NCI-H1105 treated with DMSO at 0.1 percent for 48 hours (cell line): ENCODE results near the gene ARHGAP10.
A peak's percentile ranks its signal among the peaks of the same experiment; 100 is the strongest.

Experiments used
- DNase-seq: peaks from one replicate; lab custom pipeline; 2025; lab: John Stamatoyannopoulos, UW

Gene ARHGAP10

DNA sequence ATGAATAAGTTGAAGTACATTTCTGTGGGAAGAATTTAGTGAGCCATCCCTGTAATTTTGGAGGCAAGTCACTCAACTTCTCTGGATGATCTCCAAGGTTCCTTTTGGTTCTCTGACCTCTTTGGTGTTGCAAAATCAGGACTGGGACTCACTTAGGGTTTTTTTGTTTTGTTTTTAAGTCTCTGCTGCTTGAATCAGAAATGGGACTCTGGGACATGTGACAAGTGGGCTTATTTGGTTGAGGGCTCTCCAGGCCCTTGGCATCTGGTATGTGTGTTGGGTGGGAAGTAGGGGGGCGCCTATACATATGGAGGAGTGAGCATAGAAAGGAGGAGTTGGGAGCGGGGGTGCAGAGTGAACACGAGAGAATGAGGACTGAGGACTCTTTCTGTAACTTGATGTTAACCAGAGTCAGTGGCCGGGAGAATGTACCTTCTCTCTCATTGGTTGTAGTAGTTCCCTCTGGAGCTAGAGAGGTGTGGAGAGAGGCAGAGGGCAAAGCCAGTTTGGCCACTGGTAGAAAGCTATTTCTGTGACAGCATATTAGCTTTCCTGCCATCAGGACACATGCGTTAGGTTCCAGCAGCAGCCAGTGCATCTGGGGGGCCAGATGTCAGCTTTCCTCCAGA lies 1.9 kb downstream of the ARHGAP10 start:
- DNase-seq = no peak

DNA sequence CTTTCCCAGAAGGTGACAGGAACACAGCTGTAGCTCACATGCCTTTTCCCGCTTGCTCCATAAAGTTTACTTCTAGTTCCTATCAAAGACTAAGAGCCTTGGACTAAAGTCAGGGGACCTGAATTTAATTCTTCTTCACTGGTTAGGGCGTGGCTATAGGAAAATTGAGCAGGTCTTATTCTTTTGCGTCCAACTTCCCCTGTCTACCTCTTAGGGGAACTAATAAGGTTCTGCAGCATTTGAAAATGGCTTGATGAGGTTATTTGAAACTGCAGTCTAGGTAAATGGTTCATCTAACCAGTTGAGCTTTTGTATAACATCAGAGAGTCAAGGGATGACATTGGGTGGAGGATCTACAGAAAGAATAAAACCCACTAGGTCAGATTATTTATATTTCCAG lies 2.6 kb downstream of the ARHGAP10 start:
- no peak for DNase-seq

DNA sequence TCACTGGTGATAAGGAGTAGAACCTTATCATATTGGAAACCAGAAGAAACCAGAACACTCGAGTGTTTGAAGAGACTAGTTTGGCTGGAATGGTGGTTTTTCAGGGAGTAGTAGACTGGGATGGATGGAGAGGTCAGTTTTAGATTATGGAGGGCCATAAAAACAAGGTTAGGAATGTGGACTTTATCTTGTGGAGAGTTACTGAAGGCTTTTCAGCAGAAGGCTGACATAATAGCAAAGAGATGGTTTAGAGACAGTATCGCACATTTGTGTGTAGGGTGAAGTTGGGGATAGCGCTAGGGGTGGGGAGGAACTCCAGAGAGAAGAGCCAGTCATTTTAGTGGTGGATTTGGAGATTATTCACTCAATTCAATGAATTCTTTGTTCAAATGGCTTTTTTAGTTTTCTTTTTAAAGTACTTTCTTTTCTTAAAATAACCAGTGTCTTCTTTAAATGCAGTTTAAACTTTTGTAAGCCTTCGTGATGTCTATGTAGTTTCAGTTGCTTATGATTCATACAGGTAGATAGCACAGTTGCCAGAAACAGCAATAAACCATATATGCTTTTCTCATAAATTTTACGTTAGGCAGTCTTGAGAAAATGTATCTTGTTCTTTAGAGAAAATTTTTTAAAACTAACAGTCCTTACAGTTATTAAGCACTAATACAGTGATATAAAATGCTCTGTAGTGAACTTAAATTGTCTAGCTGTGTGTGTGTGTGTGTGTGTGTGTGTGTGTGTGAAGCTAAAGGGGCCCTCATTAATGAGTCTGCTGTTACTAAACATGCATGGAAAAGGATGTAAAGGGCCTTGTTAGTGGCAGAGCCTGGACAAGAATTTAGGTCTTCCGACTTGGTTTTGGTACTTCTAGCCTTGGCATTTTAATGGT lies 3.8 kb downstream of the ARHGAP10 start:
- DNase-seq = no peak

DNA sequence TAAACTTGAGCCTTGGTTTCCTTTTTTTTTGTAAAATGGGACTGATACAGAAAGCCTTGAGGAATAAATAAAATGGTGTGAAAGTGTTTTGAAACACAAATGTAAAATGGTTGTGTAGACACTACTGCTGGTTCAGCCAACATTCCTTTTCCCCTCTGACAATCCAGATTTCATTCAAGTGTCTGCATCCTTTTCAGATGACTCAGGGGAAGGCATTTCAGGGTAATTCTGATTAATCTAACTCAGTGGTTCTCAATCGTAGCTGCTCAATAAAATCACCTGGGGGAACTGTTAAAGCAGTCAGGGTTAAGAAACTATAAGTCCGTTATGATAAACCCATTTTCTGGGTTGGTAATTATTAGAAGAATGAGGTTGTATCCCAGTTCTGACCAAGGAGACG lies 4.6 kb downstream of the ARHGAP10 start:
- DNase-seq = no peak

DNA sequence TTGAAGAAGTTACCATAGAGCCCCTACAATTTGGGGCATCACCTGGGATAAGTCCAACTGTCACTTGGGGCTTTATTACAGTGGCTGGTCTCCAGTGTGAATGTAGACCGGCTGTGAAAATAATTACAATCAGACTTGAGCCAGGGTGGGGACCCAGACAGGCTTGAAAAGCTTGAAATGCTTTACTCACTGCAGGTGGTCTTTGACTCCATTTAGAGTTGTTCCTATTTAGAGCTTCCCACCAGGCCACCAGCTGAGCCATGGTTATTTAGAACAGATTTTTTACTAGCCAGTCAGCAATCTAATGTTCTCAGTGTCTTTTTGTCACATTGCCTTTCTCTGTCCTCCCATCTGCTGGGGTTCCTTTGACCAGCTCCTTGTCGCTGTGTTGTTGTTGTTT lies 5.7 kb downstream of the ARHGAP10 start:
- DNase-seq = no peak

DNA sequence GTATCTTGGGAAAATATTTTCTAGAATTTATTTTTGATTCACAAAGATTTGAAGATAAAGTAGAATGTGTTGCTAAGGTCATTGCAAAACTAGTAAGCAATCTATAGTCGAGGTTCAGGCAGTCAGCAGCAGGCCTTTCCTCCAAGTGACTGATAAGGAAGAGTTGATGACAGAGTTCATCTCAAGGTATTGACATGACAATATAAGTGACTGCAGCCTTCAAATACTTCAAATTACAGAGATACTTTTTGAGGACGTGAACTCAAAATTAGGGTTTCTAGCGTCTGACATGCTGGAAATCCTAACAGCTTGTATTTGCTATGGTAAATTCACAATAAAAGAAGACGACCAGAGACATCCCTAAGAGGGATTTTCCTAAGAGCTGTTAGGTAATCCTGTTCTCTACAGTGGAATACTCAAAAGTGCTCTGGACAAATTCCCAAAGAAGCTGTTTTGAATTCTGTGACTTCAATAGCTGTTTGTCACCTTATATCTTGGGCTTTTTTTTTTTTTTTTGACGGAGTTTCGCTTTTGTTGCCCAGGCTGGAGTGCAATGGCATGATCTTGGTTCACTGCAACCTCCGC lies 7.4 kb downstream of the ARHGAP10 start:
- DNase-seq = no peak

DNA sequence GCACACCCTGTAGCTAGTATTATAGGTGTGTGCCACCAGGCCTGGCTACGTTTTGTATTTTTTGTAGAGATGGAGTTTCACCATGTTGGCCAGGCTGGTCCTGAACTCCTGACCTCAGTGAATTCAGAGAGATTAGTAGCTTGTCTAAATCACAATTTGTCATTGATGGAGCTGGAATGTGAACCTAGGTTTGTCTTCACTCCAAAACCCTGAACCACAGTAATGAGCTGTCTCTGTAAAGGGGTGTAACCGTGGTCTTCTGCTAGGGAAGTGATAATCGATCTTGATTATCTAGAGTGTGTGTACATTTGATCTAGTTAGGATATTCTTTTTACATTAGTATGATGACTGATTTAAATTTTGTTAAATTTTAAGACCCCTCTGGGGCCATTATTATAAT lies 8.3 kb downstream of the ARHGAP10 start:
- DNase-seq = no peak

DNA sequence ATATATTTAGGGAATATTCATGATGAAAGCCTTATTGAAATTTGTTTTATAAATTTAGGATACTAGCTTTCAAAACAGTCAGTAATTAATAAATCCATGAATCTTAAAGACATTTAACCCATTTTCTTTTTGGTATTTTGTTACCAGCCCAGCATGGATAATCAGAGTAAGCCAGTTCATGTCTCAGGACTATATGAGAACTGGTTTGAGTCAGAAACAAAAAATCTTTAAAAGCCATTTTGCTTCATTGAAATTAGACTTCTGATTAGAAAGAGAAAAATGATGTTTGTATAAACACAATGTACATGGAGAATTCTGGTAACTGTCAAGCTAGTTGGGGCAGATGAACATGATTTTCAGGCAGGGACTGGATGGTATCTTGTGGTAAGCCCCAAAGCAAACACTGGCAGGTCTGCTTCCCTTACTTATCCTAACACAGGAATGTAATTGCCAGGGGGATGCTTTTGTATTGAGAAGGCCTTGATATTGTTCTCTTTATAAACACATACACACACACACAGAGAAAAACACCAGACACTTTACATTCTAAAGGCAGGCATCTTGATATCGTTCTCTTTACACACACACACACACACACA lies 9.4 kb downstream of the ARHGAP10 start:
- no peak for DNase-seq

DNA sequence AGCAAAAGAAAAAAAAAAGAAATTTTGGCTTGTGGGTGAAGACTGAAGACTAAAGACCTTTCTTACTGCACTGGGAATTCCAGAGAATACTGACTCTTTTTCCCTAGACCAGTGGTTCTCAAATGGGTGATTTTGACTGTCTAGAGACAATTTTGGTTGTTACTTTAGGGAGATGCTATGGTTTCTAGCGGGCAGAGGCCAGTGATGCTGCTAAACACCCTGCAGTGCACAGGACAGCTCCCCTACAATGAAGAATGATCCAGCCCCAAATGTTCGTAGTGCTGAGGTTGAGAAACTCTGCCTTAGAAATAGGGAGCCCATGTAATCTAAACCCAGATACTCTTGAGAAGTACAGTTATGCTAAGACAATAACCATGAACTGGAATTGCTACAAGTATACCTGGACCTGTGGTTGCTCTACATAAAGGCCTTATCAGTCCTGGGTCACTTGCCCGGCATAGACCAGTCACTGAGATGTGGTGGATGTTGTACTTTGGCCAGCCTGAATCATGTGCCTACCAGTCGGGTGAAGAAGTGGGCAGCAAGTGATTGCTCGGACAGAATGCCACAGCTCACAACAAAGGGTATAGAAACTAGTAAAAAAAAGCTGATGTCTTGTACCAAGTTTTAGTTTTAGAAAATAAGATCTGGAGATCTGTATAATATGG lies 16.0 kb downstream of the ARHGAP10 start:
- no peak for DNase-seq

DNA sequence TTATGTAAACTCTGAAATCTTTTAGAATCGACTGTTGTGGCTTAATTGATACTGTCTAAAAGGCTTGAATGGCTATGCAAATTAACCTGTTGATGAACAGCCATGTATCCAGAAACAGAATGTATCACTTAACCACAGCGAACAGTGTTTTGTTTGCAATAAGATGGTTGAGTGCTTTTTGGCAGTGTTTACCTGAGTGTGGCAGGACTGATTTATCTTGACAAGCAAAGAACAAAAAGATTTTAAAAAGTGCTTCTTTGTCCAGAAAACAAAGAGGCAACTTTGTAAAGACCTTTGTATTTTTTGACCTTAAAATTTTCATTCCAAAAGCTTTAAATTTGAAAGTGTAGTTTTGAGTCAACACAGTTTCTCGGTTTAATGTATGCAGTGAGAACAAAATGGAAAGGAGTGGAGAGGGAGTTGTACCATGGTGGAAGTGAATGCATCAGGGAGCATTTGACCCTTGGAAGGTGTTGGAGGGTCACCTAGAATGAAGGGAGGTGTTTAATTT lies 18.0 kb downstream of the ARHGAP10 start:
- DNase-seq = peak; percentile 63

DNA sequence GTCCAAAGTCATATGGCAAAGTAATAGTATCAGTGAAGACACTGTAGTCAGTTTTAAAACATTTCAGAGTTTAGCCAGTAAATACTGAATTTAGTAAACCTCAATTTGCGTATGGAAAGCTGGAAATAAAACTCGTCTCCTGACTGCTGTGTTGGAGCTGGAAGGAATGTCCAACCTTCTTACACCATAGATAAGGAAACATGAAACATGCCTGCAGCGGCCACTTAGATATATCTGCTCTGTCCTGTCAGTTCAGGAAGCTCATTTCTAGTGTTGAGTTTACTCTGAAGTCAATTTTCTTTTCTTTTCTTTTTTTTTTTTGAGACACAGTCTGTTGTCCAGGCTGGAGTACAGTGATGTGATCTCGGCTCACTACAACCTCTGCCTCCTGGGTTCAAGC lies 21.2 kb downstream of the ARHGAP10 start:
- no peak for DNase-seq

DNA sequence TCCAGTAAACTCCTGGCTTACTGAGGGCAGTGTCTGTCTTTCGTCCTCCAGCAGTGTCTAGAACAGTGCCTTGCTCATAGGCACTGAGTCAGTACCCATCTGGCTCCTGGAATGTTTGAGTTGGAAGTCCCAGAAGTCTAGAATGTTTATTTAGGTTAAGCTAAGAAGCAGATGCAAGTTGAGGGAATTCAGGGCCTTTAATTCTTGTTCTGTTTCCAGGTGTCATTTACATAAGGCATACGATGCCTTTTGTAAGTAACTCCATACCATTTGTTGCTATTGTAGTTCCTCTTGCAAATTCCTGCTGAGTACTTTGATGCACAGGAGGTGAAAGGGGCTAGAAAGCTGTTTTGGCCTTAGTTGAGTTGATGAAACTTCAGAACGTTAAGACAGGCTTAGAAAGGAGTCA lies 22.2 kb downstream of the ARHGAP10 start:
- DNase-seq = no peak

DNA sequence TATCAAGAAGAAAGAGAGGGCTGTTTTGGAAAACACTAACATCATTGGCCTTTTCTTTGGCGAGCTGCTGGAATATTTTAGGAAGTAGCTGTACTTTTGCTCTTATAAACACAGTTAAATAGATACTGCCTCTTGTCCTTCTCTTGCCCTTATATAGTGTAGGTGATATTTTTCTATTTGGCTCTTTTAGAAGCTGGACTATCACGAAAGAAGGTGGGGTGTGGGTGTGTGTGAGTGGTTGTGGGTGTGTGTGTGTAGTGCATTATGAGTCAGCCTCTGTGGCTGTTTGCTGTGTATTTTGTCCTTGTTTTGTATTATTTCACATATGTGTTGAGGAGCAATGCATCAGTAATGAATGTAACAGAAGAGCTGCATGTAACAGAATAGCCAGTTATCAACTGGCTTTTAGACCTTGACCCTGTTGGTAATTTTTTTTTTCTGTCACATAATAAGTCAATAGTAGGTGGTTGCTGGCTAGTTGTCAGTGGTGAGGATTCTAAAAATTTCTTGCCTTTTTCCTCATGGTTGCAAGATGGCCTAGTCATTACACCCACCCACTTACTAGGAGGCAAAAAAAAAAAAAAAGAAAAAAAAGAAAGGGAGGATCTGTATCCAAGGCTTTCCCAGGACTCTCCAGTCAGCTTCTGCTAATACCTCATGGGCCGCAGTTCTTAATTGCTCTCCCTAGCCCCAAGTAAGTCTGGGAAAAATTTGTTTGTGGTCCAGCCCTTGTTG lies 23.8 kb downstream of the ARHGAP10 start:
- DNase-seq = no peak

DNA sequence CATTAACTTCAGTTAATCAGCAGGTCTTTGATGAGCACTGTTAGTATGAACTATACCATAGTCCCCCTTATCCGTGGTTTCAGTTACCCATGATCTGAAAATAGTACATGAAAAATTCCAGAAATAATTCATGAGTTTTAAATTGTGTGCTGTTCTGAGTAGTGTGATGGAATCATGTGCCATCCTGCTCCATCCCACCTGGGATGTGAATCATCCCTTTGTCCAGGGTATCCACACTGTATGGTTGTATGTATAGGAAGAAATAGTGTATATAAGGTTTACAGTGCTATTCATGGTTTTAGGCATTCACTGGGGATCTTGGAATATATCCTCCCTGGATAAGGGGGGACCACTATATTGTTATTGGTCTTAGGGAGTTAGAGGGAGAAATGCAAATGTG lies 24.5 kb downstream of the ARHGAP10 start:
- DNase-seq = no peak

DNA sequence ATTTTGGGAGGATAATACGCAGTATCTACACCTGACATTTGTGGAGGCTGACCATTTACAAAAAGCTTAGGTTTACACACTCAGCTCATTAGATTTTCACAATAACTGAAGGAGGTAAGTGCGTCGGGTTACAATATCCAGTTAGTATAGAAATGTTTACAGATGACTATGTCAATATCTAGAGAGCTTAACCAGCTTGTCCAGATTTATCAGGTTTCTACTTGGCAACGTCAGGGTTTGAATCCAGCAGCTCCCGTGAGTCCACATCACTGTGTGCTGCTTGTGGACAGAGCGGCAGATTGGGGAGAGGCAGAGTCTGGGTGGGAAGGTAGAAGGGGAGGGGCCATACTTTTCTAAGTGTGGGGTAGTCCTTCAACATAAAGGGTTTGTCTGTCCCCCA lies 28.3 kb downstream of the ARHGAP10 start:
- no peak for DNase-seq

DNA sequence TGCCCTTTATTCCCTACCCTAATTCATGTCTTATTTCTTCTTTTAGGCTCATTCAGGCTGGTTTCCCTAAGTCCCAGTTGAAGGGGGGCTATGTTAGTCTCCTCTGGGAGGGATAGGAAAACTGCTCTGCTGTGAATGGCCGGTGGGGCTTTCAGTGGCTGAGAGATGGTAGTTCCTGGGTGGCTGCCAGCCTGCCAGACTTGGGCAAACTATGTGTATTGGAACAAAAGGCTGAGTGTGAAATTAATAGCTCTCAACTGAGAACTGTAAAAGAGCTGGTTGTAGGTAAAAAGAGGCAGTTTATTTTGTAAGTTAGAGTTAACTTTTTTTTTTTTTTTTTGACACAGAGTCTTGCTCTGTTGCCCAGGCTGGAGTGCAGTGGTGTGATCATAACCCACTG lies 28.8 kb downstream of the ARHGAP10 start:
- DNase-seq = peak; percentile 56

DNA sequence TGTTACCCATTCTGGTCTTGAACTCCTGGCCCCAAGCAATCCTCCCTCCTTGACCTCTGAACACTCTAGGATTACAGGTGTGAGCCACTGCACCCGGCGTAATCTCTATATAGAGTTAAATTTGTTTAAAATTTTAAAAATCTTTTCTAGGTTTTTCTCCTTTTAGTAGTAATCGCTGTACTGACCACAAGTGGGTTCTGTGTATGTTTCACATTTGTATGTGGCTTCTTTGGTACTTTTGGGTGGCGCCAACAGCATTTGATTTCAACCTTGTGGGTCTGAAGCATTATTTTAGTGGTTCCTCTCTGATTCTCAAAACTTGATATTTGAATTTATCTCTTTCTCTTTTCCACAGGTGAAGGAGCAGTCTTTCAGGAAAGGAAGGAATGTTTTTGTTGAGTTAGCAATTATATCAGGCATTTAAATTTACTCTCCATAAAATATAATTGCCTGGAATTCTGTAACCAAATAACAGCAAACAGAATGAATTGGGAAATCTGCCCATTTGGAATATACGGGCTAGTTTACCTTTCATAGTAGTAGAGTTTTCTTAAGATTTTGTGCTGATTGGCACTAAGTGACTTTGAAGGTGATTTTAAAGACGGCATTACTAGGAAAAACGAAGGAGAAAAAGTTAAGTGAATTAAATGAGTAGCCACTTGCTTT lies 29.5 kb downstream of the ARHGAP10 start:
- peak; percentile 23 for DNase-seq

DNA sequence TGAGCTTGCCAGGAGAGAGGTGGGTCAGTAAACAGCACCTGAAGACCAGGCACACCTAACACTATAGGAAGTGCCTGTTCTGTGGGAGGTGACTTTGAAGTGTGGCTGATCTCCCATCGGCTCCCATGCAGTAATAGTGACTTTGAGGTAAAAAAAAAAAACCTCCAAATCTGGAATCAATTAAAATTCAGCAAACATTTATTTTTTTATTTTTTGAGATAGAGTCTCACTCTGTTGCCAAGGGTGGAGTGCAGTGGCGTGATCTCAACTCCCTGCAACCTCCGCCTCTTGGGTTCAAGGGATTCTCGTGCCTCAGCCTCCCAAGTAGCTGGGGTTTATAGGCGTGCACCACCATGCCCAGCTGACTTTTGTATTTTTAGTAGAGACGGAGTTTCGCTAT lies 32.4 kb downstream of the ARHGAP10 start:
- no peak for DNase-seq

DNA sequence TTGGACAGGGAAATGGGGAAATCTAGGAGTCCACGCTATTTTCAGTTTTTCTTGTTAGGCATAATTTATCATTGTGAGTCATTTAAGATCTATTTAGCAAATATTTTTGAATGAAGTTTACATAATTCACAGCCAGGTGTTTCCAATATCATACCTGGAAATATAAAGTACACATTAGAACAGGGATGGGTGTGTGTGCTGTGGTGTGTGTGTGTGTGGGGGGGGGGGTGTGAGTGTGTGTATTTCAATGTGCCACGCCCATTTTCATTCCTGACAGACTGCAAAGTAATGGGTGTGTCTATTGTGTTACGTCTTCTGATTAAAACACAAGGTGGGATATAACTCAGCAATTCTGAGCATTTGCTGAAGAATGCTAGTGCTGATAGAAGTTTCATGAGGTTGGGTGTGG lies 33.2 kb downstream of the ARHGAP10 start:
- no peak for DNase-seq

DNA sequence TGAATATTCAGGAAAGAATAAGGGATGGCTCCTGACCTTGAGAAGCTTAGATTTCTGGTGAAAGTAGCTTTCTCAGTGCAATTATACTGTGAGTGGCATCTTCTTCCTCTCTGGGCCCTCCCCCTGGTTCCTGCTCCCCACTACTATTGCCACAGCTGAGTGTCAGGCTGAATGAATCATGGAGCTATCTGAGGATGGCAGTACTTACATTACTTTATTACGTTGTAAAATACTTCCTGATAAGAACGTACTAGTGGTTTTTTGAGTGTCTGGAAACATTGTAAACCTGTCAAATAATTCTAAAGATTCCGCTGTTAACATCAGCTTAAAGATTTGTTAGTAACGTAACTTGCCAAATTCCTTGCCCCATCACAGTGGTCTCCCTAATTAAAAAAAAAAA lies 36.2 kb downstream of the ARHGAP10 start:
- DNase-seq = no peak

DNA sequence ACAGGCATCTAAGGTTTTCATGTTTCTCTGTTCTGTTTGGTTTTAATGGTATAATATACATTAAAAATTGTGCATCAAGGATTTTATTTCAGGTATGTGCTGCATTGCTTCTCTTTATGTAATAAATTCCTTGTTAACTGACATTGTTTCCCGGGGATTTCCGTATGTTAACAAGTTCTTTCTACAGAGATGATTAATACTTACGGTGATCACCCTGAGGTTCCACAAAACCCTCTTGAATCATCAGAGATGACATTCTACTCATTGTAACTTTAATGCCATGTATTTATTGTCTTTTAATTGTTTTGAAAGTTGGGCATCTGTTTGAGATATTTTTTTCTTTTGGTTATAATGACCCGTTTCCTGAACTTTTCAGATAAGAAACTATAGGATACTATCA lies 37.5 kb downstream of the ARHGAP10 start:
- no peak for DNase-seq
